ENCODE results near the gene ALCAM.
"Not testable (repeated sequence)": the region's sequence is repeated elsewhere in the genome, so short reads cannot be mapped to it uniquely, and the experiment has no call there.

Gene ALCAM

DNA sequence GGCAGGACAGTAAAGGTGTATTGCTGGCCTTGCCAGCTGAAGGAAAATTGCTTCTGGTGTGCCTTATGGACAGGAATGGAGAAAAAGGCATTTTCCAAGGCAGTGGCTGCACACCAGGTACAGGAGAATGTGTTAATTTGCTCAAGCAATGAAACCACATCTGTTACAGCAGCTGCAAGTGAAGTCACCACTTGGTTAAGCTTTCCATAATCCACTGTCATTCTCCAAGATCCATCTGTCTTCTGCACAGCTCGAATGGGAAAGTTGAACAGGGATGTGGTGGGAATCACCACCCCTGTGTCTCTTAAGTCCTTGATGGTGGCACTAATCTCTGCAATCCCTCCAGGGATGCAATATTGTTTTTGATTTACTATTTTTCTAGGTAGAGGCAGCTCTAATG, 236.8 kb downstream of the ALCAM start:
- DNase-seq = not testable (repeated sequence)

- no peak for DNase-seq
These were observed 239.3 kb downstream of the ALCAM start for GRCh38 chr3:105606016-105606415.

GRCh38 chr3:105608623-105609022, 241.9 kb downstream of the ALCAM start:
- no peak for DNase-seq

DNA sequence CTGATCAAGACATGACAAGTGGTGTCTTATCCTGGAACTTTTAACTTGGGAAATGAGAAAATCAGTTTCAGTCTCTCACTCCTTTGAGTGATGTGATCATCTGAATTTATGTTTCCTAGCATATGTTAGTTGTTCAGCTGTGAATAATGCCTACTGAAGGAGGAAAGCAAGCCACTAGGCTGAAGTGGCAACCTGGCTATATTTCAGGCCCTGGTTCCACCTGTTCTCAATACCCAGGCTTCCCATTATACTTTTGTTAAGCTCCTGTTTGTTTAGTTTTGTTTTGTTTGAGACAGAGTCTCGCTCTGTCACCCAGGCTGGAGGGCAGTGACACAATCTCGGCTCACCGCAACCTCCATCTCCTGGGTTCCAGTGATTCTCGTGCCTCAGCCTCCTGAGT, 243.8 kb downstream of the ALCAM start:
- DNase-seq = no peak

GRCh38 chr3:105611304-105612192, 244.8 kb downstream of the ALCAM start:
- DNase-seq = no peak

DNA sequence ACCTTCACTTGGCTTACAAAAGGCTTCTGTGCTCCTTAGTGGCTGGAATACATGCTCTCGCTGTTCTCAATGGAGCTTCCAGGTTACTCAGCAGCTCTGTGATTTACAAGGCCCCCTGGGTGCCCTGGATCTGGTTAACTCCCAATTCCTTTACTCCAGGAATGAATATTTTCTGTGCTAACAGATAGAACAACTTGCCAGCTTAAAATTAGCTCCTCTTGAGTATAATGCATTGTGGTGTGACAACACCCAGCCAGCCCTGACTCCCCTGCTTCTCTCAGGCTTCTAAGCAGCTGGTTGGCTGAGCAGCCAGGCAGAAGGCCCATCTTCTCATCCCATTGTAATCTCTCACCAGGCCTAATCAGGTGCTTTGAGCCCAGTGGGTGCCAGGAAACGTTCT, 246.4 kb downstream of the ALCAM start:
- DNase-seq = no peak

- no peak for DNase-seq
These were observed 247.8 kb downstream of the ALCAM start for GRCh38 chr3:105614288-105615030.

DNA sequence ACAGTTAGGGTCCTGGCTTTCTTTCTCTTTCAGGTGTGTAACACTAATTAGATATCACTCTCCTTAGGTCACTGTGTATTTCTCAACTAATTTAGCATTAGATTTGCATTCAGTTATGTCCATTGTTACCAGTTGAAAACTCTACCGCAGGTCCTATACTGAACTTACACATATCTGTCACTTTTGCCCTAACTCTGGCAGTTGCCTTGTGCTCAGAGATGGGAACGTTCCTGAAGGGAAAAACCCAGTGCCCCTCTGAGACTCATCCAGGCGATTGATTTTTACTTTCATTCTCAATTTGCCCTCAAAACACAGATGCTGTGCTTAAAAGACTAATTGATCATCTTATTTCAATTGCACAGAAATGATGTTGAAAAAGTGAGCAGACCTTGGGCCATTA, 249.1 kb downstream of the ALCAM start:
- no peak for DNase-seq

DNA sequence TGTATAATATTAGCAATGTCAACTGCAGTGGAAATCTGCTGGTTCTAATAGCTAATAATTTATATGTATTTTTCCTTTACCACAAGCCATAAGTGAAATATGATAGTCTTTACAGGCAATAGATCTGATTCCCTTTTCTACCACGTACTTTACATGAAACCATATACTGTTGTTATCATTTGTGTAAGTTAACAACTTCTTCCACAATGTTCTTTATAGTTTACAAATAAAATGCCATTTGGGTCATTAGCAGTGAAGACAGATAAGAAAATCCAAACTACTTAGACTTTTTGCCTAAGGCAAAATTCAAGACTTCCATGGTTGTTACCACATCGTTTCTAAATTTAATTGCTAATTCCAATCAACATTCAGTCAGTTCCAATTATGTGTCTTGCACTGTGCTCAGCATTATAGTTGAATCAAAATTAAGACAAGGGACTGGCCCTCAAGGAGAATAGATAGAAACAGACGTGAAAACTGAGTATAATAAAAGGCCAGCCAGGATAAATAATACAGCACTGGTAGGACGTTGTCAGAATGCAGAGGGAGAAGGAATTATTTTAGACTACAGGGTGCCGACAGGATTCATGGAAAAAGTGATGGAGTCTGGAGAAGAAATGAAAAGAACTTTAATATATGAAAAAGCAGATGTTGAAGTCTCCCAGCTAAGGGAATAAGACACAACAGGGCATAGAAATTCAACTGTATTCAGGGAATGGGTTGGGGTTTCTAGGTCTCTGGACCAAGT, 249.8 kb downstream of the ALCAM start:
- no peak for DNase-seq

DNA sequence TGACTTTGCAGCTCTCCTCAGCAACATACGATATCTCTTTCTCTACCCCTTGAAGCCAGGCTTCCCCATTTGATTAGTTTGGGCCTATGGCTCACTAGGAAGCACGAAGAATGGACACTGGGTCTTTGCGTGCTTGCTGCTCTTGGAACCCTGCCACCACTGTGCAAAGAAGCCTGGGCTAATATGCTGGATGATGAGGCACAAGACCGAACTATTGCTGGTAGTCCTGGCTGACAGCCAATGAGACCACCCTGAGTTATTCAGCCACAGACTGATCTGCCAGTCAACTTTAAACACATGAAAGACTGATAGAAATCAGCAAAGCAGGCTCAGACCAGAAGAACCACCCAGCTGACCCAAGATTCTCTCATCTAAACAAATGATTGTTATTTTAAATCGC, 251.8 kb downstream of the ALCAM start:
- DNase-seq = no peak

DNA sequence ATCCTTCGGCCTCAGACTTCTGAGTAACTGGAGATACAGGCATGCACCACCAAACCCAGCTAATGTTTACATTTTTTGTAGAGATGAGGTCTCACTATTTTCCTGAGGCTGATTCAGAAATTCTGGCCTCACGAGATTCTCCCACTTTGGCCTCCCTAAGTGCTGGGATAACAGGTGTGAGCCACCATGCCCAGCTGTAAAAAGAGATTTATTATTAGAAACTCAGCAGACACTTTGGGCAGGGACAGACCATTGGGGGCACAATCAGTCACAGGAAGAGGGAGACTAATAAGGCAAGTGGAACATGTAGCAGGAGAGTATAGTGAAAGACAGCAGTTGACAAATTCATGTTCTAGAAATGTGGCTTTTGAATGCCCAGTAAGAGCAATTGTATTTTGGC, 252.9 kb downstream of the ALCAM start:
- DNase-seq = no peak

GRCh38 chr3:105620236-105620635, 253.5 kb downstream of the ALCAM start:
- no peak for DNase-seq

DNA sequence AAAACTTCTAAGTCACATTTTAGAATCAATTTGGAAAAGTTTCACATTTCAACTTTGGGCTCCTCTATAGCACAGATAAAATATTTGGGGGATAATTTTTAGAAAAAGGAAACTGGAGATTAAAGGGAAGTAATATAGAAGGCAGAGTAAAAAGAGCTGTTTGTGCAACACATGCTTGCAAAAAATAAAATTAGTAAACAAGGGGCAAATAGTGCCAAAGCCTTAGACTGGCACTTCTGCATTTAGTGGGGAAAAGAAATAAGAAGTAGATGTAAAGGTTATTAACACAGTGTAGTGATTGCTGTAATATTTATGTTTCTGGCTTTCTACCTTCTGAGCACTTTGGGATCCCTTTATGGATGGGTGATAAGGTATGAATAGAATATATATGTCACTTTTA, 255.5 kb downstream of the ALCAM start:
- DNase-seq = no peak

Measured in NCI-H446 treated with DMSO at 0.1 percent for 48 hours (cell line).